DMS79 (cell line): ENCODE measurements around the gene TMEM205.
"Not testable (repeated sequence)": the region's sequence is repeated elsewhere in the genome, so short reads cannot be mapped to it uniquely, and the experiment has no call there.

ENCODE experiments used
- DNase-seq: peaks from one replicate; lab custom pipeline; 2025; lab: John Stamatoyannopoulos, UW

Gene TMEM205

GRCh38 chr19:11346104-11346940, at the start of gene TMEM205, which contains the start of gene CCDC159:
TMEM205 (minus strand) TSS chr19:11346268; CDS start chr19:11345619, 649 bp downstream.
CCDC159 (plus strand) TSS chr19:11346519; CDS start chr19:11346607, 88 bp downstream.
- DNase-seq = peak; percentile 99

- DNase-seq = no peak
Observed at GRCh38 chr19:11390933-11391680, 45.0 kb upstream of the TMEM205 start.

DNA sequence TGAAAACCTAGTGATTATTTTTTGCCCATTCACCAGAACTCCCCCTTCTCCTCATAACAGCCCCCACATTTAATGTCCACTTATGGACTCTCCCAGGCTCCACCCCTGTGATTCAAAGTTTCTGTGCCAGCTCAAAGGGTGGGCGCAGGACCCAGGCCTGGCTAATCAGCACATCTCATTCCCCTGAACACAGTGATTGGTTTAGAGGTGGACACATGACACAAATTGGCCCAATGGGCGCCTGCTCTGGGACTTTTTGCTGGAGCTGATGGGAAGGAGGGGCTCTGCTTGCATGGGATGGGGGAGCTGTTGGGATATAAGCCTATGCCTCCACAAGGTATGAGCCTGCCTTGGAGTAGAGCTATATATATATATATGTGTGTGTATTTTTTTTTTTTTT, 44.3 kb upstream of the TMEM205 start:
- DNase-seq = no peak

GRCh38 chr19:11387162-11388034, 41.3 kb upstream of the TMEM205 start:
- no peak for DNase-seq

DNA sequence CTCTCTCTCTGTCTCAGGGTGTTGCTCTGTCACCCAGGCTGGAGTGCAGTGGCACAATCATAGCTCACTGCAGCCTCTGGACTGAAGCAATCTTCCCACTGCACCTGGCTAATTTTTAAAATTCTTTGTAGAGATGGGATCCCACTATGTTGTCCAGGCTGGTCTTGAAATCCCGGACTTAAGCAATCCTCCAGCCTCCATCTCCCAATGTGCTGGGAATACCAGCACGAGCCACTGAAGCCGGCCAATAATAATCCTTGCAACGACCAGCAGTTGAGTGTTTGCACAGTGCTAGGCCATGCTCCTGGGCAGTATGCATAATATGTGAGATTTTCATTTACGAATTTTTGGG, 38.7 kb upstream of the TMEM205 start:
- no peak for DNase-seq

DNA sequence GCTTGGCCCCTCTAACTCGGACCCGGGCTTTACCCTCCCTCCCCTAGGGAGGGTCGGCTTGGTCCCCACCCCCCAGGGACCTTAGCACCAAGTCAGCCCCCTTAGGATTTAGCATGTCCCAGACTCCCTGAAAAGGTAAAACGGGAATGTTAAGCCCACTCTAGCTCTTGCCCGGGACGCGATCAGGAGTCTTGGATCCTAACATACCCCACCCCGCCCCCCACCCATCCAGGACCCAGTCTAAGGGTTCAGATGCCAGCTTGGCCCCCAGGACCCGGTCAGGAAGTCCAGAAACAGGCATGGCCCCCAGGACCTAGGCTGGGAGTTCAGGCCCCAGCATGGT, 37.6 kb upstream of the TMEM205 start:
- DNase-seq = no peak

DNA sequence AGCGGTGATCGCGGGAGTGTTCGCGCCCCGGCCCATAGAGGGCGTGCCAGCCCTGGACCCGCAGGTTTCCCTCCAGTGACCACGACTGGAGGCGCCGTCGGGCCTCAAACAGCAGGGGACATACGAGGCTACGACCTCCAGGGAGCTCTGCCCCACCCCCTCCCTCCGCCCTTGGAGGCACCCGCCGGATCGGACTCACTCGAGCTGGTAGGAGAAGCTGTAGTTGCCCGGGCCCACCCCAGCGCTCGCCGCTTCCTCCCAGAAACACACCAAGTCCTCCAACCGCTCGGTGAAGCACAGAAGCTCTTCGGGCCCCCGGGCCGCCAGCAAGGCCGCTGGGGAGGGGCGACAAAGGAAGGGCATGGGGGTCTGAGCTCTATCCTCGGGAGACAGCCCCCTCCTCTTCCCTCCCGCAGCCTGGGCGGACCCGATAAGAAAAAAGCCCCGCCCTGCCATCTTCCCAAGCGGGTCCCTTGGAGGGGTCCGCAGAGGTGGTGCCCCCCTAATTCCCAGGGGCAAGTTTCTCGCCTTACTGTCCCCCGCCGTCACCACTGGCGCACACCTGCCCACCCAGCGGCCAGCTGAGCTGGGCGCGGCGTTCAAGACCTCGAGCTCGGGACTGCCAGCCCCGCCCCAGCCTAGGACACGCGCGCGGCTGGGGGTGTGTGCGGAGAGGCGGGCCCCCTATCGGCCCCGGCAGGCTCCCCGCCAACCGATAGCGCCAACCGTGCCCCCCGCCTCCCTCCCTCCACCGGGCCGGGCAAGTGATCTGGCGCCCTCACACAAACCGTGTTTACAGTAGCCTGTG, 37.0 kb upstream of the TMEM205 start:
- peak; percentile 25 for DNase-seq

- DNase-seq = no peak
Observed at GRCh38 chr19:11380653-11381537, 34.8 kb upstream of the TMEM205 start.

- no peak for DNase-seq
Observed at GRCh38 chr19:11379857-11380350, 33.8 kb upstream of the TMEM205 start.

DNA sequence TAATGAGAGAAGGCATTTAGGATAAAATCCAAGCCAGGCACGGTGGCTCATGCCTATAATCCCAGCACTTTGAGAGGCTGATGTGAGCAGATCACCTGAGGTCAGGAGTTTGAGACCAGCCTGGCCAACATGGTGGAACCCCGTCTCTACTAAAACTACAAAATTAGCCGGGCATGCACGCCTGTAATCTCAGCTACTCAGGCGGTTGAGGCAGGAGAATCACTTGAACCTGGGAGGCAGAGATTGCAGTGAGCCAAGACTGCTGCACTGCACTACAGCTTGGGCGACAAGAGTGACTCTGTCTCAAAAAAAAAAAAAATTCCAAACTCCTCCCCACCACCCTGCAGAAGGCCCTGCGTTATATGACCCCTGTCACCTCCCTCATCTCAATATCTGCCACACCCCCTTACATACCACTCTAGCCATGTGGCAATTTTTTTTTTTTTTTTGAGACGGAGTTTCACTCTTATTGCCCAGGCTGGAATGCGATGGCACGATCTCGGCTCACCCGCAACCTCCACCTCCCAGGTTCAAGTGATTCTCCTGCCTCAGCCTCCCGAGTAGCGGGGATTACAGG, 33.3 kb upstream of the TMEM205 start:
- DNase-seq = not testable (repeated sequence)

DNA sequence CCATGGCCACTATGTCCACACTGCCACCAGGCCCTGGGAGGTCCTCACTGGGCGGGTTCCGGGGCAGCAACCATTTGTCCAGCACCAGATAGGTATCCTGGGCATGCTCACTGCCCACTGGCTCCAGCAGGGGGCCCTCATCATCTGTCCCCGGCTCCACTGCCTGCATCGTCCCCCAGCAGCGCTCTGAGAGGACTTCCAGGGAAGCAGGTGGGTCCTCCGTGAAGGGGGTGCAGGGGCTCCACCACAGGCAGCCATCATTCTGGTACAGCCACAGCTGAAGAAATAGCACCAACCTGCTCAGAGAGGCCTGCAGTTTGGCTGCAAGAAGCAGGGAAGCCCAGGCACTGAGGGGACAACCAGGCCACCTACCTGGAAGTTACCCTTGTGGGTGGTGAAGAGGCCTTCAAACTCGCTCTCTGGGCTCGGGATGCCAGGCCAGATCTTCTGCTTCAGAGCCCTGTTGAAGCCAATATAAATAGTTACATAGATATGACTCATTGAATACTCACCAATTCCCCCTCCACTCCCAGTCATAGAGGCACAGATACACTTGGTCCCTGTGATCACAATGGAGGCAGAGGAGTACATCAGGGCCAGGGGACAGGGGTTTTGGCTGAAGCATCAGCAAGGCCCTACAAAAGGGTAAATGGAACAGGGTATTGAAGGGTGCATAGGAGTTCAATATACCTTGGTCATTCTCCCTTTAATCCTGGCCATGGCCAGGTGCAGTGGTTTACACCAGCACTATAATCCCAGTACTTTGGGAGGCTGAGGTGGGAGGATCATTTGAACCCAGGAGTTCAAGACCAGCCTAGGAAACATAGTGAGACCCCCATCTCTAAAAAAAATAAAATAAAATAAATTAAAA, 32.5 kb upstream of the TMEM205 start:
- DNase-seq = no peak

- DNase-seq = no peak
Observed at GRCh38 chr19:11377756-11378155, 31.7 kb upstream of the TMEM205 start.

- DNase-seq = no peak
Observed at GRCh38 chr19:11377237-11377636, 31.2 kb upstream of the TMEM205 start.

GRCh38 chr19:11375143-11375948, 29.3 kb upstream of the TMEM205 start:
- peak; percentile 54 for DNase-seq

- peak; percentile 99 for DNase-seq
Observed at GRCh38 chr19:11374433-11375142, 28.5 kb upstream of the TMEM205 start, which contains the start of gene SWSAP1. SWSAP1 (plus strand) TSS chr19:11374666; CDS start chr19:11374681, 15 bp downstream.

DNA sequence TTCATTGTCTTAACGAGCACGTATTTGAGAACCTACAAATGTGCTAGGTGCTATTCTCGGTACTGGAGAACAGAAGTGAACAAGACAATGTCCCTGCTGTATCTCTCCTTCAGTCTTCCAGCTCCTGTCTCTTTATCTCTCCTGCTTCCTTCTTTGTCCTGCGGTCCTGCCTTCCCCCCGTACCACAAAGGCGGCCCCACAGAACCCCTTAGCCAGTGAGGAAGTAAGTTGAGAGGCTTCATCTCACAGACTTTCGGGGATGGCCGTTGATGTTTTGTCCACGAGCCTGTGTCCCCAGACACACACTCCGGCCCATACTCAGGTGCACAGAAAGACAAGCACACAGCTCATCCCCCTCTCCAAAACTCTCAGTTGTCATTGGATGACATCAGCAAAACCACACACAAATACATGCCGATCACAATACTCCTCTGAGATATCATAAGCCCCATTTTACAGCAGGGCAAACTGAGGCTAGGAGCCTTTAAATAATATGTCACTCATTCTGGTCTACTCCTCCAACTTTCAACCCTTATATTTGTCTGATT, 27.9 kb upstream of the TMEM205 start:
- DNase-seq = no peak
